ENCODE data around the gene ZNF547. TPM values are rescaled to one million over a fixed set of nuclear protein-coding genes. Genes with fewer than 3 reads are reported as not detected.

Gene ZNF547
- total and polyA plus RNA-seq, 12 donors = 1.1 to 10.9 (median 4.6) TPM

DNA sequence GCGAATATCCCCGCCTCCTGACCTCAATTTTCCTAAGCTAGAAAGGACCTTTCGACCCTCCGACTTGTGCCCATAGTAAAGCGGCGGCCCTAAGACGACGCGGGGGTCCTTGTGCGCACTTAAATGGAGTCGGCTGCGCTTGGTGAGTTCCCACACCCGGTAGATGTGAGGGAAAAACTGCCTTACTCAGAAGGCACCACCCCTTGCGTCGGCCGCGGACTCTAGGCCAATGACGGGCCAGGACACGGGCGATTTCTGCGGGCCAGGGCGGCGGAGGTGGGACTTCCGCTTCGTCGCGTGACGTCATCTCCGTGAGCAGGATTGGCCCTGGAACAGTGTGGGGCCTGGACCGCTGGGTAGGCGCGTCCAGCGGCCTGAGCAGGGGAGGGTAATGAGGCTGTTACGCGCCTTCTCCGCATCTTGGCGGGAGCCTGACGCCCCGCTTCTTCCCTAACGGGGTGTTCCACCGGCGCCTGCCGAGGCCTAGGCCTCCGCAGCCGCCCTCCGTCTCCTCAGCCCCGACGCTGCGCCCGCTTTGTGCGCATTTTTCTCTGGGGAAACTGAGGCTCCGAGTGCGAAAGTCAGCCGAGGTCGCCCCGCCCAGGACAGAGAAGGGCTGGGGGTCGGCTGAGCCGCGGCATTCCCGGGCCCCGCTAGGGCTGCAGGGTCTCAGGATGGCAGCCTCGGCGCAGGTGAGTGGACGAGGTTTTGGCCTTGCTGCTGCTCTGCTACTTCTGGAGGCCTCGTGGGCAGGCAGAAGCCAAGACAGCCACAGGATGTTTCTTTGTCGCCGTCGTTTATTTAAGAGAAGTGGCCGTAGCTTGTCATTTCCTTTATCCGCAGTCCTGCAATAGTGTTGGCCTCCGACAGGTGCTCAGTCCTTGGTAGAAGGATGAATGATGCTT, 42.9 kb upstream of the ZNF547 start, which contains the start of gene ZNF543:
ZNF543 (plus strand) TSS at position 293 of the 905 bp plus-strand sequence; CDS start at position 675, 382 bp downstream.
- peaks cover 0 to 21% of the 10 kb centered on the region in 2 donors for H3K36me3 ChIP-seq (replicated peaks in 1 of 2)
- H3K4me3 ChIP-seq = peak within 1 kb of the TSS; percentile 64 to 85 (median 71)
- H3K9me3 ChIP-seq (replicated peaks in 1 of 3) = no peaks in the 10 kb centered on the region
- 0 to 2% (median 0%) methylated on average over 20 to 71 of the region's 71 CpGs for WGBS, 4 donors
- DNase-seq = peak; percentile 96 to 99 (median 98)
- intact Hi-C loops (cut with DNase I) = no loop called here
- H3K27ac ChIP-seq = peak within 1 kb of the TSS; percentile 69 to 91 (median 87)
- peaks cover 19 to 21% of the 10 kb centered on the region in 2 donors for H3K4me1 ChIP-seq (replicated peaks in 1 of 2)
- TF ChIP-seq, protein P1, sequence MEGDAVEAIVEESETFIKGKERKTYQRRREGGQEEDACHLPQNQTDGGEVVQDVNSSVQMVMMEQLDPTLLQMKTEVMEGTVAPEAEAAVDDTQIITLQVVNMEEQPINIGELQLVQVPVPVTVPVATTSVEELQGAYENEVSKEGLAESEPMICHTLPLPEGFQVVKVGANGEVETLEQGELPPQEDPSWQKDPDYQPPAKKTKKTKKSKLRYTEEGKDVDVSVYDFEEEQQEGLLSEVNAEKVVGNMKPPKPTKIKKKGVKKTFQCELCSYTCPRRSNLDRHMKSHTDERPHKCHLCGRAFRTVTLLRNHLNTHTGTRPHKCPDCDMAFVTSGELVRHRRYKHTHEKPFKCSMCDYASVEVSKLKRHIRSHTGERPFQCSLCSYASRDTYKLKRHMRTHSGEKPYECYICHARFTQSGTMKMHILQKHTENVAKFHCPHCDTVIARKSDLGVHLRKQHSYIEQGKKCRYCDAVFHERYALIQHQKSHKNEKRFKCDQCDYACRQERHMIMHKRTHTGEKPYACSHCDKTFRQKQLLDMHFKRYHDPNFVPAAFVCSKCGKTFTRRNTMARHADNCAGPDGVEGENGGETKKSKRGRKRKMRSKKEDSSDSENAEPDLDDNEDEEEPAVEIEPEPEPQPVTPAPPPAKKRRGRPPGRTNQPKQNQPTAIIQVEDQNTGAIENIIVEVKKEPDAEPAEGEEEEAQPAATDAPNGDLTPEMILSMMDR (IDR thresholded peaks at IDR 0.05) = peak in 3 of 6 experiments; percentile 3 to 23 (median 12)
- peak; percentile 35 to 88 for TF ChIP-seq POLR2A (IDR thresholded peaks at IDR 0.05)
- no peaks in the 10 kb centered on the region for H3K27me3 ChIP-seq

DNA sequence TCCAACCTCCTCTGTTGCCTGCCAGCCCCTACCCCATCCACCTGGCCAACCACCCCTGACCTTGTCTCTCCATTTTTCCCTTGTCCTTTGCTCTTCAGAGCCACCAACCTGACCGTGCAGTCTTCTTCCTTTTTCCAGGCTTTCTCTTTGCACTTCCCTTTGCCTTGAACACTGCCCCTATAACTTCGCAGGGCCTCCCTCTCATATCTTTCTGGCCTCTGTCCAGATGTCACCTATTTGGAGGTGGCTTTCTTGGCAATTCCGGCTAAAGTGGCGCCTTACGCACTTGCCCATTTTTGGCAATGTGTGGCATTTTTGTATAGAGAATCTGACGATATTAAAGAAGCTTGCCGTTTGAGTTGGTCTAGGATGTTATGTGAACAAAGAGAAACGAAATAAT, 42.2 kb upstream of the ZNF547 start:
- no peaks in the 10 kb centered on the region for H3K9me3 ChIP-seq (replicated peaks in 1 of 3)
- H3K27me3 ChIP-seq = no peaks in the 10 kb centered on the region
- 25 to 34% (median 29%) methylated on average over 8 of the region's 8 CpGs for WGBS, 4 donors
- peak overlapping the region in 3 of 5 donors; percentile 84 to 91 (median 87) for H3K27ac ChIP-seq
- TF ChIP-seq, protein P1 (IDR thresholded peaks at IDR 0.05) = no peak
- TF ChIP-seq POLR2A (IDR thresholded peaks at IDR 0.05) = no peak
- DNase-seq = no peak
- H3K4me3 ChIP-seq = peak overlapping the region; percentile 11 to 85 (median 69)
- H3K36me3 ChIP-seq (replicated peaks in 1 of 2) = peaks cover 0 to 28% of the 10 kb centered on the region in 2 donors
- intact Hi-C loops (cut with DNase I) = no loop called here
- H3K4me1 ChIP-seq (replicated peaks in 1 of 2) = peaks cover 19 to 21% of the 10 kb centered on the region in 2 donors

DNA sequence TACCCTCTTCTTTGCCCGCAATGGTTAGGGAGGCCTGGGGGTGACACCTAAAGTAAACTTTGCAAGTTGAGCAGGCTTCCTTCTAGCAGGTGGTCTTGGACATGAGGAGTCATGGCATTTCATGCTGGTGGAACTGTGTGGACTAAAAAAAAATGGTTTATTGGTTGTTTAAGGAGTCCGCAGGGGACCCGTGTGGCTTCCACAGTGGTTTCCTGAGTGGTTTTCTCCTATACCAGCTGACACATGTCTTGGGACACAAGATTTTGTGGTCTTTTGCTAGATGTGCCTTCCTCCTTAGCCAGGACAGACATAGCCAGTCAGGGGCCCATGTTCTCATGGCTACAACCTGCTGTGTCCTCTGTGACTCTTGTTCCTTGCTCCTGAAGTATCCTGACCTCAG, 41.6 kb upstream of the ZNF547 start:
- intact Hi-C loops (cut with DNase I) = no loop called here
- peaks cover 0 to 34% of the 10 kb centered on the region in 2 donors for H3K36me3 ChIP-seq (replicated peaks in 1 of 2)

DNA sequence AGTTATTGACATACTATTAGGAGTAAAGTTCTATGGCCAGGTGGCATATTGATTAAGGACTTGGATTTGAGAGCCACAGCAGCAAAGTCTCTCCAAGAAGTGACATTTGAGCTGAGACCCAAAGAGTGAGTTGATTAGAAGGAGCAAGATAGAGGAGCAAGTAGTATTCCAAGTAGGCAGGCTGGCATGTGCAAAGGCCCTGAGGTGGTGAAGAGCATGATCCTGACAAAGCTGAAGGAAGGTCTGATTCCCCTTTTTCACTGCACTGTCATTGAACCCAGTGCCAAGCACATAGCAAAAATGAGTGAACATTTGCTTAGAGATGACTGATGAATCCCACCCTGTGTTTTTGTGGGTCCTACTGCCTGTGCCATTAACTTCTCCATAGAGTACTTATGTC, 38.4 kb upstream of the ZNF547 start:
- H3K4me1 ChIP-seq (replicated peaks in 1 of 2) = peaks cover 19 to 21% of the 10 kb centered on the region in 2 donors
- H3K36me3 ChIP-seq (replicated peaks in 1 of 2) = peaks cover 0 to 59% of the 10 kb centered on the region in 2 donors
- TF ChIP-seq POLR2A (IDR thresholded peaks at IDR 0.05) = no peak
- TF ChIP-seq, protein P1 (IDR thresholded peaks at IDR 0.05) = no peak
- H3K27ac ChIP-seq = no peak overlapping the region
- no peak for DNase-seq
- no peak overlapping the region for H3K4me3 ChIP-seq
- H3K9me3 ChIP-seq (replicated peaks in 1 of 3) = peaks cover 0 to 8% (median 0%) of the 10 kb centered on the region in 3 donors
- intact Hi-C loops (cut with DNase I) = no loop called here
- no peaks in the 10 kb centered on the region for H3K27me3 ChIP-seq

More for the DNA sequence above, 41.6 kb upstream of the ZNF547 start:
- Histone ChIP-seq H3K9me3 (replicated peaks in 1 of 3) (no peaks in the 10 kb centered on the region), H3K27me3 (no peaks in the 10 kb centered on the region), H3K4me1 (replicated peaks in 1 of 2) (peaks cover 19 to 21% of the 10 kb centered on the region in 2 donors), H3K4me3 (peak overlapping the region in 1 of 4 donors; percentile 64), H3K27ac (peak overlapping the region in 1 of 5 donors; percentile 91)
- TF ChIP-seq, protein P1 (IDR thresholded peaks at IDR 0.05) = no peak
- TF ChIP-seq POLR2A (IDR thresholded peaks at IDR 0.05) = no peak
- DNase-seq = no peak
- 61 to 74% (median 67%) methylated on average over 3 of the region's 3 CpGs for WGBS, 4 donors
